Coronary artery (tissue), 2 donors: Measurements from ENCODE around the gene MROH7.

Experiments
- DNase-seq: peaks from one replicate; pipeline ENCODE4 v3.0.0-alpha.2; 2017; ENCODE audit warnings: low spot score
- H3K27ac ChIP-seq, 2 donors: fragments of 200-600 bp; sonication (generic); one replicate each; pipeline ENCODE4 v1.5.1; 2016 to 2019
- H3K4me3 ChIP-seq: fragments of 200-600 bp; sonication (generic); 2 replicates; pipeline ENCODE4 v1.5.1; 2016; ENCODE audit warnings: mild to moderate bottlenecking, moderate library complexity
- CTCF ChIP-seq: fragments of 200-600 bp; sonication (generic); IDR thresholded peaks from one replicate; pipeline ENCODE4 v1.5.1; 2019; ENCODE audit warnings: antibody characterized with exemption

Gene MROH7

GRCh38 chr1:54604572-54605370 lies 36.8 kb upstream of the MROH7 start:
- no peak overlapping the region for H3K27ac ChIP-seq
- no peak for TF ChIP-seq CTCF
- no peak overlapping the region for H3K4me3 ChIP-seq
- no peak for DNase-seq

- no peak overlapping the region for H3K27ac ChIP-seq
- H3K4me3 ChIP-seq, result no peak overlapping the region
- no peak for DNase-seq
- TF ChIP-seq CTCF, result no peak
Observed at GRCh38 chr1:54606096-54606989, 35.2 kb upstream of the MROH7 start.

GRCh38 chr1:54606990-54607325 lies 34.6 kb upstream of the MROH7 start:
- TF ChIP-seq CTCF, result no peak
- no peak overlapping the region for H3K4me3 ChIP-seq
- H3K27ac ChIP-seq, result no peak overlapping the region
- DNase-seq, result no peak

- Histone ChIP-seq H3K27ac (no peak overlapping the region), H3K4me3 (no peak overlapping the region)
- TF ChIP-seq CTCF, result no peak
- no peak for DNase-seq
Observed at GRCh38 chr1:54607821-54608565, 33.6 kb upstream of the MROH7 start.

GRCh38 chr1:54608566-54609230 lies 32.9 kb upstream of the MROH7 start:
- no peak for TF ChIP-seq CTCF
- Histone ChIP-seq H3K4me3 (no peak overlapping the region), H3K27ac (no peak overlapping the region)
- DNase-seq, result no peak

- Histone ChIP-seq H3K27ac (no peak overlapping the region), H3K4me3 (no peak overlapping the region)
- TF ChIP-seq CTCF, result no peak
- DNase-seq, result peak; percentile 71
Observed at GRCh38 chr1:54609301-54609921, 32.2 kb upstream of the MROH7 start.
